Spleen (tissue), 11 donors: ENCODE results near the gene DNAJB6. TPM values are rescaled to one million over a fixed set of nuclear protein-coding genes. Genes with fewer than 3 reads are reported as not detected.
A peak's percentile ranks its signal among the peaks of the same experiment; 100 is the strongest.

ENCODE experiments used
- DNase-seq: peaks from one replicate; pipeline ENCODE4 v3.0.0-alpha.2; 2020
- H3K27ac ChIP-seq, 8 donors: fragments of 200-600 bp; sonication (generic) in 7 of 8; 1 replicate in 4 of 8; 2 replicates in 4 of 8; pipeline versions ENCODE4 v1.5.0 to v1.8.0; 2016 to 2021; ENCODE audit warnings: inconsistent platforms in 4 of 8, mild to moderate bottlenecking in 4 of 8, moderate library complexity in 1 of 8
- H3K27me3 ChIP-seq, 7 donors: fragments of 200-600 bp; sonication (generic) in 6 of 7; replicated peaks in 1 of 7; 1 replicate in 4 of 7; 2 replicates in 3 of 7; pipeline versions ENCODE4 v1.5.0 to v1.8.0; 2016 to 2021; ENCODE audit warnings: inconsistent platforms in 3 of 7, mild to moderate bottlenecking in 1 of 7
- H3K36me3 ChIP-seq, 6 donors: fragments of 200-600 bp; sonication (generic) in 5 of 6; 1 replicate in 4 of 6; 2 replicates in 2 of 6; pipeline versions ENCODE4 v1.5.0 to v1.8.0; 2016 to 2021; ENCODE audit warnings: inconsistent platforms in 2 of 6
- H3K4me1 ChIP-seq, 6 donors: fragments of 200-600 bp; sonication (generic) in 5 of 6; 1 replicate in 3 of 6; 2 replicates in 3 of 6; pipeline versions ENCODE4 v1.5.0 to v1.8.0; 2016 to 2021; ENCODE audit warnings: inconsistent platforms in 3 of 6
- H3K4me3 ChIP-seq, 8 donors: fragments of 200-600 bp; sonication (generic) in 7 of 8; 1 replicate in 4 of 8; 2 replicates in 4 of 8; pipeline versions ENCODE4 v1.5.0 to v1.8.0; 2016 to 2021; ENCODE audit warnings: inconsistent platforms in 4 of 8, mild to moderate bottlenecking in 4 of 8, moderate library complexity in 2 of 8
- H3K9me3 ChIP-seq, 8 donors: fragments of 200-600 bp; sonication (generic) in 7 of 8; 1 replicate in 4 of 8; 2 replicates in 4 of 8; pipeline versions ENCODE4 v1.5.0 to v1.8.0; 2016 to 2021; ENCODE audit warnings: inconsistent platforms in 4 of 8
- POLR2A ChIP-seq, 3 donors: fragments of 450-650 bp; IDR thresholded peaks; one replicate each; pipeline ENCODE4 v1.5.1; 2017; ENCODE audit warnings: antibody characterized with exemption in 3 of 3, mild to moderate bottlenecking in 1 of 3
- POLR2AphosphoS5 ChIP-seq, 3 donors: sonication (generic); formaldehyde crosslinking; IDR thresholded peaks; one replicate each; pipeline ENCODE4 v1.5.1; 2017; ENCODE audit warnings: antibody characterized with exemption in 3 of 3
- WGBS, 5 donors: extraction: QIAGEN DNeasy Blood & Tissue Kit in 3 of 5; methylation state at CpG; one replicate each; pipeline versions ENCODE4 v1.1.5 to v1.1.7; 2013 to 2018; 5-methylcytosine and 5-hydroxymethylcytosine counted together
- intact Hi-C: fragments of 100-400 bp; cut with DNase I; formaldehyde crosslinking; loops from one replicate; pipeline ENCODE4 v1.15.0; 2023; ENCODE audit warnings: low total_unique reads
- polyA plus RNA-seq, 3 donors: library from polyadenylated mRNA; stranded (reverse); fragments of 200-250 nt; gene quantifications; one replicate each; pipeline ENCODE4 v1.2.1, GENCODE V29; 2013
- total RNA-seq, 7 donors: library from RNA; depleted of rRNA in 3 of 7; stranded (reverse); fragments of >200 nt in 3 of 7; fragmentation: NEBNext Ultra II Directional in 4 of 7; extraction: Animal tissue kit (Norgen Biotek cat#: 25700) in 4 of 7; gene quantifications; one replicate each; pipeline versions ENCODE4 v1.1.0 to v1.2.1, GENCODE V29; 2016 to 2021
- TF ChIP-seq, protein P1 (sequence below), 11 experiments: fragments of 200-600 bp in 7 of 11; fragments of 450-650 bp in 4 of 11; sonication (generic) in 4 of 11; IDR thresholded peaks in 8 of 11; conservative IDR thresholded peaks in 3 of 11; 1 replicate in 7 of 11; 2 replicates in 4 of 11; pipeline versions ENCODE4 v1.4.0 to v1.8.0; 2016 to 2021; ENCODE audit warnings: antibody characterized with exemption in 11 of 11, inconsistent platforms in 4 of 11, mild to moderate bottlenecking in 1 of 11
- donor health status: healthy with polysubstance abuse.
- donor health status: DM: no; HTN: no; CAD: no; lungs with moderate emphysema.
- donor health status: DM: no; HTN: no; CAD: no.
- donor health status: Bipolar disorder and iron deficiency.
- donor health status: healthy.
- donor health status: DM: no; HTN: no; CAD: no.
- donor health status: DM: yes; HTN: yes; CAD: no.

Gene DNAJB6
- total and polyA plus RNA-seq, 10 donors = 37.7 to 115 (median 92.0) TPM

DNA sequence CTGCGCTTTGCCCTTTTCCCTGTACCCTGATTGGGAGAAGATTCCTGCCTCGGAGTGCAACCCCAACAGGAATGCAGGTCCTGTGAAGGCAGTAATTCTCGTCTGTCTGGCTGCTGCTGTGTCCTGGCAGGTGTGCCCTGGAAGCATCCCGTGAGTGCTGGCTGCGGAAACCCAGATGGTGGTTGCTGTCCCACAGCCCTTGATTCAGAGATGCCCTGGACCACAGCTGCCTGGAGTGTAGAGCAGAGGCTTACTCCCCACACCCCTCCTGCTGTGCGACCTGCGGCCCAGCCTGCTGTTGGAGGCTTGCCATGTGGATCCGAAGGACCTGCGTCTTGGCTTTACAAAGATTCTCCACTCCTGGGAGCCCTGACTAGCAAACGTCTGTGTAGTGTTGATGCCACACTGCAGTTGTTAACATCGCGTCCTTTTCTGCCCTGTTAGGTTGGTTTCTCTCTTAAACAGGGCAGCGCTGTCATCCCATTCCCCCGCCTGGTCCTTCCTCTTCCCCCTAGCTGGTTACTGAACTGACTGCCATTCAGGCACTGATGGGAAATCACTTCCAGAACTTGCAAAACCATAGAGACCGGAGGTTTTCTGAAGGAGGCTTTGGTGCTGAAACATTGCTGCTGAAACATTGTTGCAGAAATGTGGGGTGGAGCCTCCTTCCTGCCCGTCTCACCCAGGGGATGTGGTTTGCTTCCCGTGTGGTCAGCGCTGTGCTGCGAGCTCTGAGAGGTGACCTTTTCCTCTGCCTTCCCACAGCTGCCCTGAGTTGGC lies 53.3 kb downstream of the DNAJB6 start:
- intact Hi-C loops = no loop called here
- Histone ChIP-seq H3K4me3 (peak overlapping the region in 1 of 8 donors; percentile 45), H3K27me3 (no peaks in the 10 kb centered on the region), H3K27ac (peak overlapping the region in 7 of 8 donors; percentile 24 to 91 (median 82)), H3K4me1 (peaks cover 9 to 86% (median 43%) of the 10 kb centered on the region in 6 donors), H3K36me3 (peaks cover 0 to 86% (median 15%) of the 10 kb centered on the region in 6 donors), H3K9me3 (no peaks in the 10 kb centered on the region)
- DNase-seq = peak; percentile 89
- TF ChIP-seq, protein P1, sequence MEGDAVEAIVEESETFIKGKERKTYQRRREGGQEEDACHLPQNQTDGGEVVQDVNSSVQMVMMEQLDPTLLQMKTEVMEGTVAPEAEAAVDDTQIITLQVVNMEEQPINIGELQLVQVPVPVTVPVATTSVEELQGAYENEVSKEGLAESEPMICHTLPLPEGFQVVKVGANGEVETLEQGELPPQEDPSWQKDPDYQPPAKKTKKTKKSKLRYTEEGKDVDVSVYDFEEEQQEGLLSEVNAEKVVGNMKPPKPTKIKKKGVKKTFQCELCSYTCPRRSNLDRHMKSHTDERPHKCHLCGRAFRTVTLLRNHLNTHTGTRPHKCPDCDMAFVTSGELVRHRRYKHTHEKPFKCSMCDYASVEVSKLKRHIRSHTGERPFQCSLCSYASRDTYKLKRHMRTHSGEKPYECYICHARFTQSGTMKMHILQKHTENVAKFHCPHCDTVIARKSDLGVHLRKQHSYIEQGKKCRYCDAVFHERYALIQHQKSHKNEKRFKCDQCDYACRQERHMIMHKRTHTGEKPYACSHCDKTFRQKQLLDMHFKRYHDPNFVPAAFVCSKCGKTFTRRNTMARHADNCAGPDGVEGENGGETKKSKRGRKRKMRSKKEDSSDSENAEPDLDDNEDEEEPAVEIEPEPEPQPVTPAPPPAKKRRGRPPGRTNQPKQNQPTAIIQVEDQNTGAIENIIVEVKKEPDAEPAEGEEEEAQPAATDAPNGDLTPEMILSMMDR (IDR thresholded peaks at IDR 0.05 in 8 of 11, conservative IDR thresholded peaks at IDR 0.05 in 3 of 11) = no peak
- TF ChIP-seq POLR2A (IDR thresholded peaks at IDR 0.05) = no peak
- TF ChIP-seq POLR2AphosphoS5 (IDR thresholded peaks at IDR 0.05) = peak in 2 of 3 donors; percentile 49 to 71
- 38 to 55% (median 49%) methylated on average over 16 to 19 of the region's 19 CpGs for WGBS, 5 donors

DNA sequence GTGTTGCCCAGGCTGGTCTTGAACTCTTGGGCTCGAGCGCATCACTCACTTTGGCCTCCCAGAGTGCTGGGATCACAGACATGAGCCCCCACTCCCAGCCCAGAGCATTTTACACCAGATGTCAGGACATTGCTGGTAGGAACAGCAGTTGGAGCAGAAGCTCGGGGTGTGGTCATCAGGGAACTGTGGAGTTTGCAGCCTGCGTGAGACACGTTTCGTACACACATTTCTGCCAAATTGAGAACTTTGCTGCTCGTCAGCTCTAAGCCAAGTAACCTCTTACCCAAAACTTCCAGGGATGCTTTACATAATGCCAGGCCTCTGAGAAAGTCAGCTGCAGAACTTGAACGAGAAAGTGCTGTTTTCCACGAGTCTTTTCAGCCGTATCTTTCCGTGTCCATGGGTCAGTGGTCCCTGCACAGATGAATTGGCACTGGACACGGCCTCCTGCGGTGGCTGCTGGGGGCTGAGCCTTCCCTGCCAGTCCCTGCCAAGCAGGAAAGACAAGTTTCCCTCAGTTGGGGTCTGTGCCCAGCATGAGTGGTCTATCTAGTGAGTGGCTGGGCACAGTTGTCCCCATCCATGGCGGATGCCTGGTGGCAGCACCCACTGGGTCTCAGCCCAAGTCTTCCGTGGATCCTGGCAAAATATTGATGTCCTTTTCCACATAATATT lies 54.4 kb downstream of the DNAJB6 start:
- H3K9me3 ChIP-seq = no peaks in the 10 kb centered on the region
- WGBS, 5 donors = 80 to 91% (median 89%) methylated on average over 14 to 15 of the region's 15 CpGs
- H3K4me1 ChIP-seq = peaks cover 9 to 96% (median 49%) of the 10 kb centered on the region in 6 donors
- DNase-seq = no peak
- H3K27ac ChIP-seq = peak overlapping the region in 7 of 8 donors; percentile 24 to 91 (median 82)
- H3K36me3 ChIP-seq = peaks cover 0 to 84% (median 14%) of the 10 kb centered on the region in 6 donors
- no peaks in the 10 kb centered on the region for H3K27me3 ChIP-seq
- H3K4me3 ChIP-seq = peak overlapping the region in 1 of 8 donors; percentile 45
- TF ChIP-seq, protein P1 (IDR thresholded peaks at IDR 0.05 in 8 of 11, conservative IDR thresholded peaks at IDR 0.05 in 3 of 11) = no peak
- no peak for TF ChIP-seq POLR2A (IDR thresholded peaks at IDR 0.05)
- peak in 1 of 3 donors; percentile 23 for TF ChIP-seq POLR2AphosphoS5 (IDR thresholded peaks at IDR 0.05)
- intact Hi-C loops = no loop called here

DNA sequence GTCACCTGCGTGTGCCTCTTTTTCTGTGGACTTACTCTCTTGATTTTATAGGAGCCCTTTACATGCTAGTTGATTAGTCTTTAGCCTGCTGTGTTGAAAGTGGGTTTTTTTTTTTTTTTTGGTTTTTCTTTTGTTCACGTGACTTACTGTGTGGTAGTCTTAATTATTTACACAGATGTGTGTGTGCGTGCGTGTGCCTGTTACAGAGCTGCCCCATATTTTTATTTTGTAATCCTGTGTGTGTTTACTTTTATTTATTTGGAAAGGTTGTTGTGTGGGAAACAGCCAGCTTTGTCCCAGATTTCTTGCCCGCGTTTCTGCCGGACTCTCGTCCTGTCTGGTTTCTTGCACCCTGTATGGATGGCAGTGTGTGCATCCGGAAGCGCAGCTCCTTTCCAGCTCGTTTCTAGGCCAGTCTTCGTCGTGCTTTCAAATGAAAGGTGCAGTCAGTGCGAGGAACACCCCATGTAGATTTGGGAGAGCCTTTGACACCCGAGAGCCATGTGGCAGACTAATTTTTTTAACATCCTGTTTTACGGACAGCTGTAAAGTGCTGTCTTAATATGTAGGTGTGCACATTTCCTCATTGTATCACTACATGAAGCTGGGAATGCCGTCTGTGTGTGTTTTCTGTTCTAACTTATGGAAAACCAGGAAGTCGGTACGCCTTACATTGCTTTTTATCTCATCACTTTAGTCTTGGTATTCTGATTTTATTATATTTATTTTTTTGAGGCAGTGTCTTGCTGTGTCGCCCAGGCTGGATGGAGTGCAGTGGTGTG lies 55.6 kb downstream of the DNAJB6 start:
- no peaks in the 10 kb centered on the region for H3K27me3 ChIP-seq
- intact Hi-C loops = no loop called here
- H3K9me3 ChIP-seq = no peaks in the 10 kb centered on the region
- peaks cover 2 to 96% (median 42%) of the 10 kb centered on the region in 6 donors for H3K4me1 ChIP-seq
- peak overlapping the region in 4 of 8 donors; percentile 4 to 87 (median 84) for H3K27ac ChIP-seq
- 83 to 93% (median 91%) methylated on average over 20 of the region's 20 CpGs for WGBS, 5 donors
- peaks cover 0 to 87% (median 17%) of the 10 kb centered on the region in 6 donors for H3K36me3 ChIP-seq
- DNase-seq = no peak
- TF ChIP-seq, protein P1 (IDR thresholded peaks at IDR 0.05 in 8 of 11, conservative IDR thresholded peaks at IDR 0.05 in 3 of 11) = no peak
- no peak for TF ChIP-seq POLR2A (IDR thresholded peaks at IDR 0.05)
- H3K4me3 ChIP-seq = no peak overlapping the region
